Endodermal cell (in vitro differentiated cells): Measurements from ENCODE around the gene AMER3. TPM values are rescaled to one million over a fixed set of nuclear protein-coding genes. Genes with fewer than 3 reads are reported as not detected.

Experiments
- DNase-seq: peaks from one replicate; pipeline ENCODE4 v3.0.0-alpha.2; 2017
- H3K27ac ChIP-seq: 2 replicates; pipeline ENCODE4 v1.5.1; 2013; ENCODE audit warnings: mild to moderate bottlenecking, low read depth, low read length, moderate library complexity
- H3K27me3 ChIP-seq: 2 replicates; pipeline ENCODE4 v1.6.1; 2013; ENCODE audit warnings: mild to moderate bottlenecking, low read length, moderate library complexity; ENCODE audit not compliant: insufficient read depth, control insufficient read depth, poor library complexity, severe bottlenecking
- H3K36me3 ChIP-seq: 2 replicates; pipeline ENCODE4 v1.7.0; 2013; ENCODE audit warnings: mild to moderate bottlenecking, low read length, moderate library complexity; ENCODE audit not compliant: control insufficient read depth, insufficient read depth
- H3K4me1 ChIP-seq: one replicate; pipeline ENCODE4 v1.7.0; 2013; ENCODE audit warnings: low read length; ENCODE audit not compliant: control insufficient read depth, insufficient read depth
- H3K4me3 ChIP-seq: 2 replicates; pipeline ENCODE4 v1.5.1; 2013; ENCODE audit warnings: mild to moderate bottlenecking, low read length, moderate library complexity
- H3K9ac ChIP-seq: 2 replicates; pipeline ENCODE4 v1.6.1; 2013; ENCODE audit warnings: mild to moderate bottlenecking, low read length, moderate library complexity; ENCODE audit not compliant: poor library complexity, severe bottlenecking; ENCODE audit errors: extremely low read depth
- H3K9me3 ChIP-seq: 2 replicates; pipeline ENCODE4 v1.6.1; 2013; ENCODE audit warnings: mild to moderate bottlenecking, low read length, moderate library complexity; ENCODE audit not compliant: control insufficient read depth
- H3K27ac Mint-ChIP-seq: 2 replicates; pipeline ENCODE4 v1.8.0; 2020; ENCODE audit warnings: mixed read lengths
- H3K27me3 Mint-ChIP-seq: 2 replicates; pipeline ENCODE4 v1.8.0; 2021; ENCODE audit warnings: mild to moderate bottlenecking, mixed read lengths; ENCODE audit not compliant: insufficient read depth
- H3K36me3 Mint-ChIP-seq: 2 replicates; pipeline ENCODE4 v1.8.0; 2020; ENCODE audit warnings: low read depth, mixed read lengths
- H3K4me1 Mint-ChIP-seq: 2 replicates; pipeline ENCODE4 v1.8.0; 2020; ENCODE audit warnings: mixed read lengths
- H3K4me3 Mint-ChIP-seq: 2 replicates; pipeline ENCODE4 v1.8.0; 2020; ENCODE audit warnings: mild to moderate bottlenecking, moderate library complexity, mixed read lengths
- H3K9me3 Mint-ChIP-seq: 2 replicates; pipeline ENCODE4 v1.8.0; 2020; ENCODE audit warnings: mild to moderate bottlenecking, mixed read lengths
- CTCF ChIP-seq: fragments of 200-600 bp; sonication (generic); conservative IDR thresholded peaks from 2 replicates; pipeline ENCODE4 v1.5.0; 2021; ENCODE audit warnings: antibody characterized with exemption, mild to moderate bottlenecking
- WGBS, 2 experiments: methylation state at CpG; one replicate each; pipeline versions ENCODE4 v1.1.5 to v1.1.7; 2013; ENCODE audit warnings: missing lambda C conversion rate in 2 of 2, mixed read lengths in 1 of 2; ENCODE audit not compliant: insufficient coverage in 1 of 2, insufficient read length in 1 of 2; 5-methylcytosine and 5-hydroxymethylcytosine counted together
- total RNA-seq, 2 donors: library from RNA; stranded (reverse); fragmentation: NEBNext Ultra II Directional in 1 of 2; extraction: Animal tissue kit (Norgen Biotek cat#: 25700) in 1 of 2; gene quantifications; 2 replicates in 1 of 2; 3 replicates in 1 of 2; pipeline ENCODE4 v1.2.1, GENCODE V29; 2021

The AMER3 gene
- total RNA-seq, 2 donors from 2014 or later, result 0.91 to 2.3 TPM

GRCh38 chr2:130766037-130766436 is 10.7 kb downstream of the AMER3 start:
- WGBS, 2 experiments, result 96% methylated on average over 4 to 7 of the region's 7 CpGs
- H3K27ac Mint-ChIP-seq, result no peak overlapping the region
- TF ChIP-seq CTCF, result no peak
- H3K36me3 Mint-ChIP-seq, result no peaks in the 10 kb centered on the region
- no peak for DNase-seq
- H3K4me3 ChIP-seq, result no peak overlapping the region
- H3K9me3 Mint-ChIP-seq, result no peaks in the 10 kb centered on the region
- no peak overlapping the region for H3K4me3 Mint-ChIP-seq
- H3K9ac ChIP-seq, result no peak overlapping the region
- H3K27me3 Mint-ChIP-seq, result peaks cover 5% of the 10 kb centered on the region
- no peaks in the 10 kb centered on the region for H3K27me3 ChIP-seq
- H3K4me1 ChIP-seq, result no peaks in the 10 kb centered on the region
- no peak overlapping the region for H3K27ac ChIP-seq
- no peaks in the 10 kb centered on the region for H3K9me3 ChIP-seq
- peaks cover 5% of the 10 kb centered on the region for H3K4me1 Mint-ChIP-seq
- H3K36me3 ChIP-seq, result no peaks in the 10 kb centered on the region

- Mint-ChIP-seq H3K4me1 (peaks cover 8% of the 10 kb centered on the region), H3K27me3 (no peaks in the 10 kb centered on the region), H3K36me3 (no peaks in the 10 kb centered on the region), H3K27ac (no peak overlapping the region), H3K9me3 (peaks cover under 1% of the 10 kb centered on the region), H3K4me3 (no peak overlapping the region)
- H3K27me3 ChIP-seq, result no peaks in the 10 kb centered on the region
- no peak overlapping the region for H3K4me3 ChIP-seq
- no peaks in the 10 kb centered on the region for H3K4me1 ChIP-seq
- no peak overlapping the region for H3K27ac ChIP-seq
- H3K36me3 ChIP-seq, result no peaks in the 10 kb centered on the region
- no peak for TF ChIP-seq CTCF
- no peak for DNase-seq
- H3K9me3 ChIP-seq, result no peaks in the 10 kb centered on the region
- H3K9ac ChIP-seq, result no peak overlapping the region
- WGBS, 2 experiments, result 92 to 95% methylated on average over 10 to 12 of the region's 12 CpGs
Measured at GRCh38 chr2:130766711-130767407, 11.5 kb downstream of the AMER3 start.

DNA sequence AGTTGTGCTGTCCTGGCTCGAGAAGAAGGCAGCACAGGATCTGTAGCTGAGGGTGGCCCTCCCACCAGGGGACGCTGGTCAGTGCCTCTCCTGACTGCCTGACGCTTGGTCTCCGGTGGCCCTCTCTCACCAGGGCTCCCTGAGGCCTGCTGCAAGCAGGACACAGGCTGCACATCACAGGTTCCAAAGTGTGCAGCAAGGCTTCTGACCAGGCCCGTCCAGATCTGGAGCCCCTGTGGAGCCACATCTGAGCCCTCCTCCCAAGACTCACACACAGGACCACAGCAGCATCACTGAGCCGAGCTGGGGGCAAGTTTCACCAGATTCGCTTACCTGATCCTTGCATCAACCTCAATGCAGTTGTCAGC is 12.1 kb downstream of the AMER3 start:
- H3K27ac Mint-ChIP-seq, result no peak overlapping the region
- Histone ChIP-seq H3K9ac (no peak overlapping the region), H3K4me3 (no peak overlapping the region), H3K4me1 (no peaks in the 10 kb centered on the region), H3K9me3 (no peaks in the 10 kb centered on the region), H3K27ac (no peak overlapping the region), H3K27me3 (no peaks in the 10 kb centered on the region), H3K36me3 (no peaks in the 10 kb centered on the region)
- 87 to 88% methylated on average over 4 to 7 of the region's 7 CpGs for WGBS, 2 experiments
- no peaks in the 10 kb centered on the region for H3K36me3 Mint-ChIP-seq
- TF ChIP-seq CTCF, result peak; percentile 66
- H3K9me3 Mint-ChIP-seq, result peaks cover 3% of the 10 kb centered on the region
- H3K4me1 Mint-ChIP-seq, result peaks cover 8% of the 10 kb centered on the region
- DNase-seq, result peak; percentile 76
- no peaks in the 10 kb centered on the region for H3K27me3 Mint-ChIP-seq
- H3K4me3 Mint-ChIP-seq, result no peak overlapping the region
